Femur (tissue), 1 donor: Measurements from ENCODE around the gene HIP1.

Experiments
- DNase-seq: peaks from one replicate; pipeline ENCODE4 v3.0.0-alpha.2; 2017

Gene HIP1

GRCh38 chr7:75667938-75668337 is 70.8 kb downstream of the HIP1 start:
- DNase-seq: no peak

DNA sequence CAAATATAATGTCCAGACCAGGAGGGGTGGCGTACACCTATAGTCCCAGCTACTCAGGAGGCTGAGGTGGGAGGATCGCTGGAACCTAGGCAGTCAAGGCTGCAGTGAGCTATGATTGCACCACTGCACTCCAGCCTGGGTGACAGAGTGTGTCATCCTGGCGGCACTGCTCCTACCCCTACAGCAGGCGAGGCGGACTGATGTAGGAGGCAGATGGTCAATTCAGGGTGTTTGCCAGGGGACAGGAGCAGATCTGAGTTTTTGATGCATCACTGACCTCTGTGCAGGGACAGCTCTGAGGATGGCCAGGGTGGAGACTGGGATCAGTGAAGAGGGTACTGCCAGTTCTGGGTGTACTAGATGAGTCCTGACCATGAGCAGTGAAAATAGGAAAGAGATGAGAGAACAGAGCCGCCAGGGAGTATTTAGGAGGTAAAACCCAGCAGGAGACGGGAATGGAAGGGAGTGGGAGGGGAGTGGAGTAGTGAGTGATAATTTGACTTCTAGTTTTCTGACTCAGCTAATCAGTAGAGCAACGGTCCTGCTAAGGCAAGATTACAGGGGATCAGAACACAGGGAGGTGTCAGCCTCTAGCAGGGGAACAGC is 75.3 kb downstream of the HIP1 start:
- DNase-seq: no peak

- DNase-seq: no peak
These were observed 76.0 kb downstream of the HIP1 start for GRCh38 chr7:75662579-75663301.

GRCh38 chr7:75660566-75661215 is 78.0 kb downstream of the HIP1 start:
- no peak for DNase-seq

GRCh38 chr7:75658802-75659201 is 79.9 kb downstream of the HIP1 start:
- DNase-seq: no peak

GRCh38 chr7:75658369-75658768 is 80.4 kb downstream of the HIP1 start:
- DNase-seq: no peak

- DNase-seq: no peak
These were observed 80.9 kb downstream of the HIP1 start for GRCh38 chr7:75657866-75658265.

GRCh38 chr7:75656740-75657139 is 82.0 kb downstream of the HIP1 start:
- no peak for DNase-seq

DNA sequence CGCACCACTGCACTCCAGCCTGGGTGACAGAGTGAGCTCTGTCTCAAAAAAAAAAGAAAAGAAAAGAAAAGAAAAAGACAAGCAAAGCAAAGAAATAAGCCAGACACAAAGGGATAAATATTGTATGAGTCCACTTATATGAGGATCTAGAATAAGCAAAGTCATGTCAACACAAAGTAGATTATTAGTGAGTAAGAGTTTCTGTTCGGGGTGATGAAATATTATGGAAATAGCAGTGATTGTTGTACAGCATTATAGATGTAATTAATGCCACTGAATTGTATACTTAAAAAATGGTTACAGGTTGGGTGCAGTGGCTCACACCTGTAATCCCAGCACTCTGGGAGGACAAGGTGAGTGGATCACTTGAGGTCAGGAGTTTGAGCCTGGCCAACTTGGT is 83.2 kb downstream of the HIP1 start:
- DNase-seq: no peak

GRCh38 chr7:75654855-75655254 is 83.9 kb downstream of the HIP1 start:
- no peak for DNase-seq

- DNase-seq: no peak
These were observed 85.1 kb downstream of the HIP1 start for GRCh38 chr7:75653651-75654050.

DNA sequence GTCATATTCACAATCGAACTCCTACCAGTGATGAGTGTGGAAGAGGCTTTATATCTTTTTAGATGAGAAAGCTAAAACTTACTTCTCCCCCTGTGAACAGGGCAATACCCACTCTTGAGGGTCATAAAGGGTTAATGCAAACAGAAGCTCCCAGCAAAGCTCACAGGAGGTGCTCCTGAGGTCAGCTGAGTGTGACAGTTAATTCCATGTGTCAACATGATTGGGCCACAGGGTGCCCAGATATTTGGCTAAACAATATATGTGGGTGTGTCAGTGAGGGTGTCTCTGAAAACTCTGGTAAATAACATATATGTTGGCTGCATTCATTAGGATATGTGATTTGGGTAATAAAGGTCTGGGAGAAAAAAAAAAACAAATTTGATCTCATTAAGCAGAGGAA is 86.0 kb downstream of the HIP1 start:
- no peak for DNase-seq

DNA sequence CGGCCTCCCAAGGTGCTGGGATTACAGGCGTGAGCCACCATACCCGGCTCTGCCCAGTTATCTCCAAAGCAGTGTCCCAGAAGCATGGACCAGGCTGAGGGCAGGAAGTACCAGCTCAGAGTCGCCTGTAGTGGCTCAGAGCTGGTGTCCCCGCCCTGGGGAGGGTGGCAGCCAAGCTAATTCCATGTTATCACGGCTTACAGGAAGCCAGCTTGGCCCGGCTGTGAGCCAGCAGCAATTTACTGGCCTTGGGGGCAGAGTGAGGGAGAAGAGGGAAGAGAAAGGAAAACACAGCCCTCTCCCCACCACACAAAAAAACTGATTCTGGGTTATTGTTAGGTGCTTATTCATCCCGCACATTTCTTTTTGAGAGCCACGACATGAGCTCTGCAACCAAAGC is 88.1 kb downstream of the HIP1 start:
- peak; percentile 78 for DNase-seq

GRCh38 chr7:75650062-75650461 is 88.7 kb downstream of the HIP1 start:
- peak; percentile 62 for DNase-seq

DNA sequence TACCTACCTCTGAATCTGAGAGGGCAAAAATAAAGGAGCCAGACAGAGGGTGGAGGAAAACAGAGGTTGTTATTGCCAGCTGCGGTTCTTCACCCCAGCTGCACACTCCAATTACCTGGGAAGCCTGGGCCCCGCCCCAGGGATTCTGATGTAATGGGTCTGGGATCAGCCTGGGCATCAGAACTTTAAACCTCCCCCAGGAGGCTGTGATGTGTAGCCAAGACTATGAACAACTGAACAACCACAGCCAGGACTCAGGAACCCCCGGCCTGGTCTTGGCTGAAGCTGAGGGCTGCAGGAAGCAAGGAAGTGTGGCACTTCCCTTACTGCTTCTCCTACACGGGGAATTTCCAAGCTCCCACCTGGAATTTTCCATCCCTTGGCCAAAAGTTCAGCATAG is 89.3 kb downstream of the HIP1 start:
- peak; percentile 66 for DNase-seq

DNA sequence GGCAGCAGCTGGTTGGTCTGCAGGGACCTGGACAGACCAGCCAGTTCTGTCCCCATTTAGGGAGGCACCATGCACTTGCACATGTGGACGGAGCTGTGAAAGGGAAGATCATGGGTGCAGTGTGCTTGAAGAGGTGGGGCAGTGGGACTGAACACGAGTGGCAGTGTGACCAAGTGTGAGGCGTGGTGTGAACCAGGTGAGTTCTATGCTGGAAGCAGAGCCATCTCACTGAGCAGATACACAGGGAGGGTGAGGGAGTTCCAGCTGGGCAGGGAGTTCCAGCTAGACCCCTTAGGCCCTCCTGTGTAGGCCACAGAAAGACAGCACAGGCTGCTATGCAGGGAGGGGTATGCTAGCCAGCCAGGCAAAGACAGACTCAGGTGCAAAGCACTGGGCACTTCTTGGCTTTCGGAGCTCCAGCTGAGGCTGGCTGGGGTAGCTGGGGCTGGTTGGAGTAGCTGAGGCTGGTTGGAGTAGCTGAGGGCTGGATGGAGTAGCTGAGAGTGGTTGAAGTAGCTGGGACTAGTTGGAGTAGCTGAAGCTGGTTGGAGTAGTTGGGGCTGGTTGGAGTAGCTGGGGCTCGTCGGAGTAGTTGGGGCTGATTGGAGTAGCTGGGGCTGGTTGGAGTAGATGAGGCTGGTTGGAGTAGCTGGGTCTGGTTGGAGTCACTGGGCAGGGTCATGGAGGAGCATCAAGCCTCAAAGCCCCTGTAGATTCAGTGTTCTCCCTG is 90.9 kb downstream of the HIP1 start:
- DNase-seq: no peak

DNA sequence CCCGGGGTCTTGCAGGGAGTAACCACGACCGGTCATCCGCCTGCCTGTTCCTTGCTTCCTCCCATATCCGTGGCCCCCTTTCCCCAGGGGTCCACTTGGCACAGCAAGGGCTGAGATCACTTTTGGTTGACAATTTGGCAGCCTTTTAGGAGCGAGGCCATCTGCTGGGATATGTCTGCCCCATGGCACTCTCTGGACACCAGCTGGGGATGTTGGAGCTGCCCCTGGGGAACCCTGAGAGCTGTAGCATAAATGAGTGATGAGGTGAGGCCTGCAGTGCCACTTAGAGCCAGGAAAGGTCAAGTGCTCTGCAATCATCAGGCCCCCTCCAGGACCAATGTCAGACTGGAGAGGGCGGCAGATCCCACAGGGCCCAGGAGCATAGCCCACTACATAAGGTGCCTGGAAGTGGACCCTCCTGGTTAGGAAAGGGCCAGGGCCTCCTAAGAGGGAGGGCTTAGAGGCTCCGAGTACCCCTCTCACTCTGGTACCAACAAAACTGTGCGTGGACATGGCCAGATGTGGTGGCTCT is 92.1 kb downstream of the HIP1 start:
- DNase-seq: no peak

- DNase-seq: no peak
These were observed 93.2 kb downstream of the HIP1 start for GRCh38 chr7:75645570-75645969.

- DNase-seq: no peak
These were observed 94.2 kb downstream of the HIP1 start for GRCh38 chr7:75644589-75644988.

DNA sequence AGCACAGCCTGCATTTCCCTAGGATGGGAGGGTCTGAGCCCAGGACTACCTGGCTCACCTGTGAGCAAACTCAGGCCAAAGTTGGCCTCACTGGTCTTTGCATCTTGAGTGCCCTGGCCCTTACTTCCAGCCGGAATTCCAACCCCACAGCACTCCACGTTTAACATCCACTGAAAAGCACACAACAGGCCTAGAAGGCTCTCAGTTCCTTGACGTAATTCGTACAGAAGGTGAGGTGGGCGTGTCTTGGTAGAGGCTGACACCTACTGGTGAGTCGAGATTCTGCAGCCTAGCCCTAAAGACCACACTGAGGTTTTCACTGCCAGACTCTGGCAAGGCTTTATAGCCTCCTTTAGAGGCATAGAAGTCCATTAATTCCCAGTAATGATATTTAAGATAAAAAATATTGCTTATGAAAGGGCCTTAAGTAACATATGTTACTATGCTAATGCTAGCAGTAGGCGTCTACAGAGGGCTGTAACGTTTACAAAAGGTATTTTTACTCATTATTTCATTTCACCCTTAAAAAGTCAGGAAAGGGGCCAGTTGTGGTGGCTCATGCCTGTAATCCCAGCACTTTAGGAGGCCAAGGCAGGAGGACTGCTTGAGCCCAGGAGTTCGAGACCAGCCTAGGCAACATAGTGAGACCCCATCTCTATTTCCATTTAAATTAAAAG is 95.8 kb downstream of the HIP1 start:
- no peak for DNase-seq

DNA sequence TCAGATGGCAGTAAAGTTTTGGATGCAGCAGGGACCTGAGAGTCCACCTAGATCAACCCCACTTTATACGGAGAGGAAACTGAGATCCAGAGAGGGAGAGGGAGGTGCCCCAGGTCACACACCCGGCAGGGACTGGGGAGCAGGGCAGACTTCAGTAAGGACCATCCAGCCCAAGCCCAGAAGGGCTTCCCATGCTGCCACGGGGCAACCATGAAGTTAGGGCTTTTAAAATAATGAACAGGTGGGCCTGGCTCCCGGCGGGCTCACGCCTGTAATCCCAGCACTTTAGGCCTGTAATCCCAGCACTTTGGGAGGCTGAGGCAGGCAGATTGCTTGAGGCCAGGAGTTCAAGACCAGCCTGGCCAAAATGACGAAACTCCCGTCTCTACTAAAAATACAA is 98.5 kb downstream of the HIP1 start:
- DNase-seq: no peak

DNA sequence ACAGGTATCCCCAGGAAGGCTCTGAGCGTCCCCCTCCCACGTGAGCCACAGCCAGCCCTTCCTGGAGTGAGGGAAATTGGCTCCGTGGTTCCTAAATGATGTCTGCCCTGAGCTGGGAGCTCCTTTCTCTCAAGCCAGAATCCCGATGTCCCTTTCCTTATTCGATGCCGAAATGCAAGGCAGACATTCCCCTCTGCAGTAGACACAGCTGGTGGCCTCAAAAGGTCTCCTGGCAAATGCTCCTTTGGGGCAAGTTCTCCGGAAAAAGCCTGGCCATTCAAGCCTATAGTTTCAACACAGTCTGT is 98.9 kb downstream of the HIP1 start:
- no peak for DNase-seq
